CD1c-positive myeloid dendritic cell (primary cell): ENCODE data around the gene RBM18.

Experiments
- DNase-seq: peaks from one replicate; pipeline ENCODE4 v3.0.0-alpha.2; 2016; ENCODE audit errors: extremely low spot score

RBM18 gene

GRCh38 chr9:122258886-122259415 lies 5.7 kb downstream of the RBM18 start:
- DNase-seq, result no peak

GRCh38 chr9:122256206-122256605 lies 8.4 kb downstream of the RBM18 start:
- DNase-seq, result no peak

GRCh38 chr9:122254761-122255160 lies 9.9 kb downstream of the RBM18 start:
- no peak for DNase-seq

- DNase-seq, result no peak
These were observed 11.8 kb downstream of the RBM18 start for GRCh38 chr9:122252796-122253195.

GRCh38 chr9:122251351-122251750 lies 13.3 kb downstream of the RBM18 start:
- DNase-seq, result no peak

- no peak for DNase-seq
These were observed 16.2 kb downstream of the RBM18 start for GRCh38 chr9:122248448-122248865.

- no peak for DNase-seq
These were observed 18.0 kb downstream of the RBM18 start for GRCh38 chr9:122246666-122247065.

GRCh38 chr9:122244349-122244748 lies 20.3 kb downstream of the RBM18 start:
- DNase-seq, result no peak

GRCh38 chr9:122239722-122240121 lies 24.9 kb downstream of the RBM18 start:
- DNase-seq, result no peak

- DNase-seq, result no peak
These were observed 28.0 kb downstream of the RBM18 start for GRCh38 chr9:122236681-122237080.

GRCh38 chr9:122234022-122234748 lies 30.5 kb downstream of the RBM18 start:
- DNase-seq, result no peak

- no peak for DNase-seq
These were observed 31.8 kb downstream of the RBM18 start for GRCh38 chr9:122232796-122233306.

- no peak for DNase-seq
These were observed 35.2 kb downstream of the RBM18 start for GRCh38 chr9:122229485-122229837.

- DNase-seq, result no peak
These were observed 35.8 kb downstream of the RBM18 start, which contains the start of gene LHX6 for GRCh38 chr9:122228568-122229484. LHX6 (minus strand) TSS chr9:122228957; CDS start chr9:122228740, 217 bp downstream.

- no peak for DNase-seq
These were observed 36.5 kb downstream of the RBM18 start for GRCh38 chr9:122228191-122228567.

- no peak for DNase-seq
These were observed 37.1 kb downstream of the RBM18 start for GRCh38 chr9:122227575-122227900.

- DNase-seq, result no peak
These were observed 37.7 kb downstream of the RBM18 start for GRCh38 chr9:122226758-122227574.

- no peak for DNase-seq
These were observed 38.4 kb downstream of the RBM18 start for GRCh38 chr9:122226142-122226757.

GRCh38 chr9:122225312-122226141 lies 39.1 kb downstream of the RBM18 start:
- DNase-seq, result no peak

- no peak for DNase-seq
These were observed 41.2 kb downstream of the RBM18 start for GRCh38 chr9:122223435-122223834.
